ENCODE measurements around the gene STAC2. TPM values are rescaled to one million over a fixed set of nuclear protein-coding genes. Genes with fewer than 3 reads are reported as not detected.

Gene STAC2
- total and polyA plus RNA-seq, 9 of the 15 experiments (the other 6 are each of a cell fraction or from before 2014, with no cell fraction given), result not detected

GRCh38 chr17:39244600-39245570 lies 19.1 kb upstream of the STAC2 start (continued):
- TF ChIP-seq NR2F6 (CRISPR knock-in tag; IDR thresholded peaks at IDR 0.05) (no peak), CREM (IDR thresholded peaks at IDR 0.05; ENCODE audit: low read depth) (0 out of 2 replicates have a peak, but pooled peaks have one; percentile 32), RBM25 (IDR thresholded peaks at IDR 0.05; ENCODE audit: low read depth, low read length, severe bottlenecking) (peak; percentile 89), POLR2AphosphoS5 (IDR thresholded peaks at IDR 0.05; ENCODE audit: control insufficient read depth, insufficient read depth, low read depth, low read length) (no peak), SREBF1 (IDR thresholded peaks at IDR 0.05; ENCODE audit: borderline replicate concordance, low read depth, low read length) (no peak), SMAD1 (IDR thresholded peaks at IDR 0.05; ENCODE audit: low read depth, low read length, partially characterized antibody) (no peak), ZFP36 (IDR thresholded peaks at IDR 0.05; ENCODE audit: low read depth, low read length, partially characterized antibody) (peak; percentile 78), MTF1 (CRISPR knock-in tag; IDR thresholded peaks at IDR 0.05; ENCODE audit: borderline replicate concordance) (no peak), SIN3A (IDR thresholded peaks at IDR 0.05; ENCODE audit: borderline replicate concordance in 2 of 2, control insufficient read depth in 1 of 2, low read depth in 2 of 2, low read length in 2 of 2) (no peak), RBM17 (IDR thresholded peaks at IDR 0.05; ENCODE audit: borderline replicate concordance, low read depth, low read length) (no peak), RAD21 (CRISPR knock-in tag; conservative IDR thresholded peaks at IDR 0.05 in 1 of 2, IDR thresholded peaks at IDR 0.05 in 1 of 2) (peak; percentile 65 to 86), RAD51 (IDR thresholded peaks at IDR 0.05; ENCODE audit: borderline replicate concordance, low read depth) (no peak), KDM1A (IDR thresholded peaks at IDR 0.05) (peak in 1 of 2 experiments; percentile 81; a peak in 2 of 4 replicates), NKRF (IDR thresholded peaks at IDR 0.05; ENCODE audit: borderline replicate concordance) (no peak), ZNF699 (CRISPR knock-in tag; IDR thresholded peaks at IDR 0.05; ENCODE audit: insufficient replicate concordance) (no peak), EGR1 (conservative IDR thresholded peaks at IDR 0.05) (no peak), MBD2 (IDR thresholded peaks at IDR 0.05; ENCODE audit: borderline replicate concordance, low read depth) (no peak)
- TF ChIP-seq, protein P1, sequence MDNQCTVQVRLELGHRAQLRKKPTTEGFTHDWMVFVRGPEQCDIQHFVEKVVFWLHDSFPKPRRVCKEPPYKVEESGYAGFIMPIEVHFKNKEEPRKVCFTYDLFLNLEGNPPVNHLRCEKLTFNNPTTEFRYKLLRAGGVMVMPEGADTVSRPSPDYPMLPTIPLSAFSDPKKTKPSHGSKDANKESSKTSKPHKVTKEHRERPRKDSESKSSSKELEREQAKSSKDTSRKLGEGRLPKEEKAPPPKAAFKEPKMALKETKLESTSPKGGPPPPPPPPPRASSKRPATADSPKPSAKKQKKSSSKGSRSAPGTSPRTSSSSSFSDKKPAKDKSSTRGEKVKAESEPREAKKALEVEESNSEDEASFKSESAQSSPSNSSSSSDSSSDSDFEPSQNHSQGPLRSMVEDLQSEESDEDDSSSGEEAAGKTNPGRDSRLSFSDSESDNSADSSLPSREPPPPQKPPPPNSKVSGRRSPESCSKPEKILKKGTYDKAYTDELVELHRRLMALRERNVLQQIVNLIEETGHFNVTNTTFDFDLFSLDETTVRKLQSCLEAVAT (IDR thresholded peaks at IDR 0.05), result no peak
- TF ChIP-seq, protein P2, sequence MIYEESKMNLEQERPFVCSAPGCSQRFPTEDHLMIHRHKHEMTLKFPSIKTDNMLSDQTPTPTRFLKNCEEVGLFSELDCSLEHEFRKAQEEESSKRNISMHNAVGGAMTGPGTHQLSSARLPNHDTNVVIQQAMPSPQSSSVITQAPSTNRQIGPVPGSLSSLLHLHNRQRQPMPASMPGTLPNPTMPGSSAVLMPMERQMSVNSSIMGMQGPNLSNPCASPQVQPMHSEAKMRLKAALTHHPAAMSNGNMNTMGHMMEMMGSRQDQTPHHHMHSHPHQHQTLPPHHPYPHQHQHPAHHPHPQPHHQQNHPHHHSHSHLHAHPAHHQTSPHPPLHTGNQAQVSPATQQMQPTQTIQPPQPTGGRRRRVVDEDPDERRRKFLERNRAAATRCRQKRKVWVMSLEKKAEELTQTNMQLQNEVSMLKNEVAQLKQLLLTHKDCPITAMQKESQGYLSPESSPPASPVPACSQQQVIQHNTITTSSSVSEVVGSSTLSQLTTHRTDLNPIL (CRISPR knock-in tag; IDR thresholded peaks at IDR 0.05), result no peak

Measured in K562 (cell line).